Common myeloid progenitor, CD34-positive (primary cell): ENCODE results near the gene KLLN.
"Not testable (repeated sequence)": the region's sequence is repeated elsewhere in the genome, so short reads cannot be mapped to it uniquely, and the experiment has no call there.

Source experiments
- CTCF ChIA-PET: fragments of 350-600 bp; sonication (Branson Sonifier 250); formaldehyde crosslinking; loops from one replicate; lab custom pipeline; 2021; ENCODE audit warnings: antibody characterized with exemption; lab: Charles Lee
- POLR2A ChIA-PET: fragments of 350-600 bp; sonication (Branson Sonifier 250); formaldehyde crosslinking; loops from one replicate; lab custom pipeline; 2021; ENCODE audit warnings: antibody characterized with exemption; lab: Charles Lee
- DNase-seq, 3 donors: peaks; one replicate each; pipeline versions ENCODE4 v3.0.0 to v3.0.0-alpha.2; 2013
- H3K27ac ChIP-seq, 2 experiments: 1 replicate in 1 of 2; 2 replicates in 1 of 2; pipeline ENCODE4 v1.7.0; 2013; ENCODE audit warnings: inconsistent platforms in 2 of 2, low read length in 2 of 2, mild to moderate bottlenecking in 2 of 2, low read depth in 1 of 2, moderate library complexity in 1 of 2; ENCODE audit not compliant: severe bottlenecking in 2 of 2, insufficient read depth in 1 of 2, poor library complexity in 1 of 2
- H3K27me3 ChIP-seq, 5 experiments: replicated peaks in 2 of 5; 1 replicate in 3 of 5; 2 replicates in 2 of 5; pipeline versions ENCODE4 v1.6.1 to v1.7.0; 2013; ENCODE audit warnings: low read length in 4 of 5, mild to moderate bottlenecking in 2 of 5, moderate library complexity in 2 of 5, inconsistent platforms in 1 of 5; ENCODE audit not compliant: insufficient read depth in 5 of 5, control insufficient read depth in 4 of 5
- H3K36me3 ChIP-seq, 4 experiments: 1 replicate in 2 of 4; 2 replicates in 2 of 4; pipeline versions ENCODE4 v1.6.1 to v1.7.0; 2013; ENCODE audit warnings: low read length in 3 of 4, control low read depth in 1 of 4, mild to moderate bottlenecking in 1 of 4; ENCODE audit not compliant: control insufficient read depth in 4 of 4, insufficient read depth in 4 of 4
- H3K4me1 ChIP-seq, 4 experiments: 1 replicate in 3 of 4; 2 replicates in 1 of 4; pipeline versions ENCODE4 v1.6.1 to v1.7.1; 2013; ENCODE audit warnings: low read length in 3 of 4, mild to moderate bottlenecking in 3 of 4, control low read depth in 1 of 4, inconsistent platforms in 1 of 4, moderate library complexity in 1 of 4; ENCODE audit not compliant: control insufficient read depth in 4 of 4, insufficient read depth in 4 of 4; ENCODE audit errors: control extremely low read depth in 1 of 4
- H3K4me3 ChIP-seq, 7 experiments: 1 replicate in 4 of 7; 2 replicates in 3 of 7; pipeline versions ENCODE4 v1.5.1 to v1.7.0; 2013; ENCODE audit warnings: mild to moderate bottlenecking in 7 of 7, low read length in 6 of 7, moderate library complexity in 6 of 7, inconsistent platforms in 2 of 7, low read depth in 2 of 7, control low read depth in 1 of 7; ENCODE audit not compliant: insufficient read depth in 4 of 7, control insufficient read depth in 1 of 7; ENCODE audit errors: extremely low read depth in 1 of 7
- H3K9me3 ChIP-seq, 5 experiments: 1 replicate in 4 of 5; 2 replicates in 1 of 5; pipeline versions ENCODE4 v1.6.1 to v1.7.1; 2013; ENCODE audit warnings: low read length in 4 of 5, mild to moderate bottlenecking in 2 of 5, inconsistent platforms in 1 of 5, low read depth in 1 of 5, moderate library complexity in 1 of 5; ENCODE audit not compliant: control insufficient read depth in 4 of 5, insufficient read depth in 2 of 5; ENCODE audit errors: control extremely low read depth in 1 of 5
- WGBS: methylation state at CpG from one replicate; pipeline ENCODE4 v1.1.5; 2013; ENCODE audit not compliant: insufficient coverage; 5-methylcytosine and 5-hydroxymethylcytosine counted together

KLLN gene

GRCh38 chr10:87867453-87867852 lies 4.1 kb upstream of the KLLN start:
- no peaks in the 10 kb centered on the region for H3K27me3 ChIP-seq
- POLR2A ChIA-PET: no interaction called here
- no peaks in the 10 kb centered on the region for H3K9me3 ChIP-seq
- peak overlapping the region; percentile 78 to 88 for H3K27ac ChIP-seq
- peak overlapping the region in 6 of 7 experiments; percentile 83 to 100 (median 98) for H3K4me3 ChIP-seq
- H3K36me3 ChIP-seq: peaks cover 0 to 7% (median 5%) of the 10 kb centered on the region in 4 experiments
- CTCF ChIA-PET: no interaction called here
- no peak for DNase-seq
- H3K4me1 ChIP-seq: peaks cover 11 to 42% (median 27%) of the 10 kb centered on the region in 4 experiments

DNA sequence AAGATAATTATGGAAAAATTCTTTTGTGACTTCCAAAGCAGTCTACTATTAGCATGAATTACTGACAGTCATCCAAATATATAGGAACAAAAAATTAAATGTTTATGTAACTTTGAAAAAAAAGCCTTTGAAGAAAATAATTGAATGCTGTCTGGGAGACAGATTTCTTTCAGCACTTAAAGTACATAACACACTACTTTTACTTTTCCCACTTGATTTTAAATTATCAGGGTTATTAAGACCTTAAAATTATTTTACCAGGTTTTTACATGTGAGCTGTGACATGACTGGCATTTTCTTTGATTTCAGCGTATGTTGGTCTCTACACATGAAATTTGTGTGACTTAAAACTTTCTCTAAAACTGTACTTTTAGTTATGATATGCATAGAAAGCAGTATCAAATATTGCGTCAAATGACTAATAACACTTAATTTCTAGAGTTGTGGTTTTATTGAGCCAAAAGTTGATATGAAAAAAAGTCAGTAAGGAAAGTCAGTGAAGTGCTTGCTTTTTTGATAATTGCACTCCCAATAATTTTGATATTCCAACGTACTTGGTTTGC lies 3.2 kb upstream of the KLLN start:
- no peaks in the 10 kb centered on the region for H3K9me3 ChIP-seq
- H3K36me3 ChIP-seq: peaks cover 0 to 7% (median 5%) of the 10 kb centered on the region in 4 experiments
- H3K4me1 ChIP-seq: peaks cover 12 to 41% (median 30%) of the 10 kb centered on the region in 4 experiments
- POLR2A ChIA-PET: no interaction called here
- H3K27ac ChIP-seq: peak overlapping the region; percentile 78 to 88
- CTCF ChIA-PET: interaction anchor here (1.2 to 6.9 kb wide), 3 partner anchors 53 to 522 kb away, joined by 4 to 54 read pairs (median 4); no protein-coding TSS in a partner anchor
- H3K27me3 ChIP-seq: no peaks in the 10 kb centered on the region
- H3K4me3 ChIP-seq: peak overlapping the region in 6 of 7 experiments; percentile 83 to 100 (median 98)
- no CpG with 5 or more reads among the region's 3 CpGs for WGBS
- no peak for DNase-seq

DNA sequence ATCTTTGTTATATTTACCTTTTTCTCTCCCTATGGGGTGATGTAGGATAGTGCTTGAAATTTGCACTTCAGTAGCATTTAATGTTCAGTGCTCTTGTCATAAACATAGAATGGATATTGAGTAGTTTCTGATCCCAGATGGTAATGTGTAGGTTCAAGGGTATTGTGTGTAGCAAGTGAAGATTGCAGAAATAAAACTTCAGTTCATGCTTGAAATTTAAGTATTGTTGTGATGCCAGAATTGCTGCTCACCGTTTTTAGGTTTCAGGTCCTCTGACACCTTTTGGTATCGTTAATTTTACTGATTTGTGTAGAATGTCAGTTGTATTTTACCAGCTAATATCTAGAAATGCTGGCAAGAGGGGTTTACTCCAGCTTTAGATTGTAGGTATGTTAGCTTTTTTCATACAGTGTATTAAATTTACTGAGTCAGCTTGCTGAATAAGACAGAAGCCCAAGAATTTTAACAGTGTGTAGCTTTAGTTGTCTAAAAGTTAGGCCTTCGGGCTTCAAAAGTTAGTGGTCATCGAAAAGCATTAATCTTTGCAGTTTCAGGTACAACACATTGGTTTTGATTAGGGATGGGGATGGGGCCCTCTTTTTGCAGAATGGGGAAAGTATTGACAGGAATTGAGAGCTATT lies 2.0 kb upstream of the KLLN start:
- H3K4me1 ChIP-seq: peaks cover 23 to 43% (median 30%) of the 10 kb centered on the region in 4 experiments
- peaks cover 0 to 4% (median 3%) of the 10 kb centered on the region in 4 experiments for H3K36me3 ChIP-seq
- POLR2A ChIA-PET: no interaction called here
- H3K27me3 ChIP-seq: no peaks in the 10 kb centered on the region
- DNase-seq: no peak
- CTCF ChIA-PET: interaction anchor here (0.8 to 6.9 kb wide), 7 partner anchors 10 to 523 kb away, joined by 3 to 54 read pairs (median 3); no protein-coding TSS in a partner anchor
- H3K4me3 ChIP-seq: peak overlapping the region in 6 of 7 experiments; percentile 83 to 100 (median 98)
- 0% methylated on average over 3 of the region's 4 CpGs for WGBS
- H3K27ac ChIP-seq: peak overlapping the region; percentile 78 to 88
- H3K9me3 ChIP-seq: no peaks in the 10 kb centered on the region

GRCh38 chr10:87864496-87865059 lies 1.2 kb upstream of the KLLN start:
- Histone ChIP-seq H3K4me3 (peak overlapping the region; percentile 63 to 100 (median 97)), H3K4me1 (peaks cover 24 to 41% (median 29%) of the 10 kb centered on the region in 4 experiments), H3K9me3 (no peaks in the 10 kb centered on the region), H3K27ac (peak overlapping the region; percentile 78 to 88), H3K27me3 (no peaks in the 10 kb centered on the region), H3K36me3 (peaks cover 0 to 4% (median 3%) of the 10 kb centered on the region in 4 experiments)
- ChIA-PET CTCF (interaction anchor here (1.3 to 6.9 kb wide), 2 partner anchors 14 to 524 kb away, joined by 3 to 54 read pairs; no protein-coding TSS in a partner anchor), POLR2A (interaction anchor here (1.1 kb wide), 1 partner anchor 24 kb away, joined by 3 read pairs; no protein-coding TSS in a partner anchor)
- no peak for DNase-seq
- WGBS: 0% methylated on average over 11 of the region's 16 CpGs

DNA sequence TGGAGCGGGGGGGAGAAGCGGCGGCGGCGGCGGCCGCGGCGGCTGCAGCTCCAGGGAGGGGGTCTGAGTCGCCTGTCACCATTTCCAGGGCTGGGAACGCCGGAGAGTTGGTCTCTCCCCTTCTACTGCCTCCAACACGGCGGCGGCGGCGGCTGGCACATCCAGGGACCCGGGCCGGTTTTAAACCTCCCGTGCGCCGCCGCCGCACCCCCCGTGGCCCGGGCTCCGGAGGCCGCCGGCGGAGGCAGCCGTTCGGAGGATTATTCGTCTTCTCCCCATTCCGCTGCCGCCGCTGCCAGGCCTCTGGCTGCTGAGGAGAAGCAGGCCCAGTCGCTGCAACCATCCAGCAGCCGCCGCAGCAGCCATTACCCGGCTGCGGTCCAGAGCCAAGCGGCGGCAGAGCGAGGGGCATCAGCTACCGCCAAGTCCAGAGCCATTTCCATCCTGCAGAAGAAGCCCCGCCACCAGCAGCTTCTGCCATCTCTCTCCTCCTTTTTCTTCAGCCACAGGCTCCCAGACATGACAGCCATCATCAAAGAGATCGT lies 690 bp upstream of the KLLN start:
- POLR2A ChIA-PET: interaction anchor here (0.9 to 3.4 kb wide), 5 partner anchors 11 to 522 kb away, joined by 3 to 19 read pairs (median 6); no protein-coding TSS in a partner anchor
- H3K27me3 ChIP-seq, H3K36me3 ChIP-seq, H3K9me3 ChIP-seq: not testable (repeated sequence)
- peak in 2 of 3 donors; percentile 57 to 68 for DNase-seq
- Histone ChIP-seq H3K4me3 (peak overlapping the region; percentile 63 to 100 (median 98)), H3K4me1 (peaks cover 20 to 36% (median 26%) of the 10 kb centered on the region in 4 experiments), H3K27ac (peak overlapping the region; percentile 78 to 88)
- WGBS: 0% methylated on average over 24 of the region's 47 CpGs
- CTCF ChIA-PET: interaction anchor here (1.3 to 6.9 kb wide), 2 partner anchors 14 to 524 kb away, joined by 3 to 54 read pairs; no protein-coding TSS in a partner anchor

DNA sequence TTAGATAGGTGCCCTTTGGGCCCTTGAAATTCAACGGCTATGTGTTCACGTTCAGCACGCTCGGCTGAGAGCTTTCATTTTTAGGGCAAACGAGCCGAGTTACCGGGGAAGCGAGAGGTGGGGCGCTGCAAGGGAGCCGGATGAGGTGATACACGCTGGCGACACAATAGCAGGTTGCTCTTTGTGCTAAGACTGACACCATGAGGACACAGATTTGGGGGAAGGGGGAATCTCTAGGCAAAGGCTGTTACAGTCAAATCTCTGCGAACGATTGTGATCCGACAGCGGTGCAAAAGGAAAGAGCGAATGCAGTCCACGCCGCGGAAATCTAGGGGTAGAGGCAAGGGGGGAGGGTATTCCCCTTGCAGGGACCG lies 667 bp downstream of the KLLN start:
- Histone ChIP-seq H3K4me3 (peak overlapping the region; percentile 63 to 99 (median 95)), H3K36me3 (peaks cover 0 to 2% (median 0%) of the 10 kb centered on the region in 4 experiments), H3K4me1 (peaks cover 11 to 28% (median 21%) of the 10 kb centered on the region in 4 experiments), H3K27ac (peak overlapping the region; percentile 77 to 88), H3K27me3 (no peaks in the 10 kb centered on the region), H3K9me3 (no peaks in the 10 kb centered on the region)
- DNase-seq: no peak
- POLR2A ChIA-PET: interaction anchor here (0.7 to 3.4 kb wide), 8 partner anchors 13 to 524 kb away, joined by 3 to 19 read pairs (median 4); partner anchors contain the start of gene ATAD1
- 0% methylated on average over 20 of the region's 21 CpGs for WGBS
- CTCF ChIA-PET: interaction anchor here (0.7 to 6.9 kb wide), 20 partner anchors 10 to 690 kb away, joined by 3 to 54 read pairs (median 4); no protein-coding TSS in a partner anchor
